Measurements from ENCODE around the gene PCSK5.

DNA sequence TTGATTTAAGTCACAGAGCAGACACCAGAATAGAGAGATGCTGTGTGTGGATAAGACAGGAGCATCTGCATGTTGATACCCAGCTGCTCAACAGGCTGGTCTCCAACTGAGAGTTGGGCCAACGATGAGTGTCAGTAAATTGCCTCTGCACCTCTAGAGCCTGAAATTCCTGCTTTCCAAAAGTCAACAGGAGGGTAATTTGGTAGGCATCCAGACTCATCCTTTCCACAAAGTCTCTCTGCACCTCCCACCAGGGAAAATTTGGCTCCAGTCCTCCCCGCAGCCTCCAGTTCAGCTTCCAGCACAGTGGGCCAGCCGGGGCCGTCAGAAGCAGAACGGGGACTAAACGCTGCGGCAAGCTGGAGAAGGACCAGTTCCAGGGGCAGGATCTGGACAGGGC, 366.8 kb downstream of the PCSK5 start:
- TF ChIP-seq, protein P1, sequence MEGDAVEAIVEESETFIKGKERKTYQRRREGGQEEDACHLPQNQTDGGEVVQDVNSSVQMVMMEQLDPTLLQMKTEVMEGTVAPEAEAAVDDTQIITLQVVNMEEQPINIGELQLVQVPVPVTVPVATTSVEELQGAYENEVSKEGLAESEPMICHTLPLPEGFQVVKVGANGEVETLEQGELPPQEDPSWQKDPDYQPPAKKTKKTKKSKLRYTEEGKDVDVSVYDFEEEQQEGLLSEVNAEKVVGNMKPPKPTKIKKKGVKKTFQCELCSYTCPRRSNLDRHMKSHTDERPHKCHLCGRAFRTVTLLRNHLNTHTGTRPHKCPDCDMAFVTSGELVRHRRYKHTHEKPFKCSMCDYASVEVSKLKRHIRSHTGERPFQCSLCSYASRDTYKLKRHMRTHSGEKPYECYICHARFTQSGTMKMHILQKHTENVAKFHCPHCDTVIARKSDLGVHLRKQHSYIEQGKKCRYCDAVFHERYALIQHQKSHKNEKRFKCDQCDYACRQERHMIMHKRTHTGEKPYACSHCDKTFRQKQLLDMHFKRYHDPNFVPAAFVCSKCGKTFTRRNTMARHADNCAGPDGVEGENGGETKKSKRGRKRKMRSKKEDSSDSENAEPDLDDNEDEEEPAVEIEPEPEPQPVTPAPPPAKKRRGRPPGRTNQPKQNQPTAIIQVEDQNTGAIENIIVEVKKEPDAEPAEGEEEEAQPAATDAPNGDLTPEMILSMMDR (IDR thresholded peaks at IDR 0.05) = no peak
- TF ChIP-seq EZH2 (IDR thresholded peaks at IDR 0.05; ENCODE audit: borderline replicate concordance, insufficient read depth, low read depth, low read length, poor library complexity, severe bottlenecking) = no peak
